HUES48 (cell line): ENCODE measurements around the gene BNIP3.
"Not testable (repeated sequence)": the region's sequence is repeated elsewhere in the genome, so short reads cannot be mapped to it uniquely, and the experiment has no call there.

Experiments used
- H3K27ac ChIP-seq: one replicate; pipeline ENCODE4 v1.7.0; 2013; ENCODE audit warnings: low read depth, low read length, inconsistent platforms
- H3K27me3 ChIP-seq: 2 replicates; pipeline ENCODE4 v1.6.1; 2013; ENCODE audit warnings: mild to moderate bottlenecking, low read length; ENCODE audit not compliant: control insufficient read depth, insufficient read depth
- H3K36me3 ChIP-seq: 2 replicates; pipeline ENCODE4 v1.6.1; 2013; ENCODE audit warnings: low read length; ENCODE audit not compliant: control insufficient read depth, insufficient read depth
- H3K4me1 ChIP-seq: 2 replicates; pipeline ENCODE4 v1.6.1; 2013; ENCODE audit warnings: mild to moderate bottlenecking, low read length; ENCODE audit not compliant: control insufficient read depth, insufficient read depth
- H3K4me3 ChIP-seq: 2 replicates; pipeline ENCODE4 v1.5.1; 2013; ENCODE audit warnings: mild to moderate bottlenecking, low read depth, low read length
- H3K9ac ChIP-seq: 2 replicates; pipeline ENCODE4 v1.6.1; 2013; ENCODE audit warnings: mild to moderate bottlenecking, low read depth, low read length, moderate library complexity
- H3K9me3 ChIP-seq: 2 replicates; pipeline ENCODE4 v1.6.1; 2013; ENCODE audit warnings: low read length; ENCODE audit not compliant: control insufficient read depth, insufficient read depth

The BNIP3 gene

DNA sequence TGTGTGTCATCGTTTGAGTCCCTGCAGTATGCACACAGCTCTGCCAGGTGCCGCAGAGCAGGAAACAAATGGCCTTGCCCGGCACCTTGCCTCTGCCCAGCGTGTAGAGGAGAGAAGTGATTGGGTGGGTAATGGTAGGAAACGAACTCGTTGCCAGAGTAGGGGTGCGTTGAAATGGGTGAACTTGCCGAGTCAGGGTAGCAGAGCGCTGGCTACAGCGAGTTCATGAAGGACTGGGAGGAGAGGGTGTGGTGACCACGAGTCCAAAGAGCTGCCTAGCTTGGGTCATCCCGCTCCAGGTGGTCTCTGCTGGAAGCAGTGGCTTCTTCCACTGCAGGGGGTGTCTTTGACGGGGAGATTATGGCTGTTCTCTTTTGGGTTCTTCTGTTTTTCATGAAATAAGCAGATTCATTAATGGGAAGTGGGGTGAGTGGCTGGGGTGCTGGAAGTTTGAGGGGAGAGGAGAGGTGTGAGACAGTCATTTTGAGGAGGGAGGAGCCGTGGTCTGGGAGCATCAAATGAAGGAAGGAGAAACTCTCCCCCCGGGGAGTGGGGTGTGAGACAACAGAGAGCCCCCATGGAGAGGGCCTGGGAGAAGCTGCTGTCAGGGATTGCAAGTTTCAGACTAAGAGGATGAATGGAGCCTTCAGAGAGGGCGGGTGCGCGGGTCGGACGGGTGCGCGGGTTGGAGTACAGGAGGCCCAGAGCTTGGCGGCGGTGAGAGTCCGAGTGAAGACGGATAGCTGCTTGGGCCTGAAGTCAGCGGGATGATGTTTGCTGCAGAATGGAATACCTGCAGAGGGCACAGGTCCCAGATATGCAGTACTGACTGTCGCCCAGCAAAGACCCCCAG is 54.8 kb downstream of the BNIP3 start:
- no peak overlapping the region for H3K9ac ChIP-seq
- H3K9me3 ChIP-seq: no peaks in the 10 kb centered on the region
- no peaks in the 10 kb centered on the region for H3K27me3 ChIP-seq
- no peaks in the 10 kb centered on the region for H3K36me3 ChIP-seq
- H3K4me3 ChIP-seq: no peak overlapping the region
- H3K27ac ChIP-seq: no peak overlapping the region
- H3K4me1 ChIP-seq: peaks cover 50% of the 10 kb centered on the region

GRCh38 chr10:131926253-131926652 is 55.5 kb downstream of the BNIP3 start:
- Histone ChIP-seq H3K27me3 (no peaks in the 10 kb centered on the region), H3K36me3 (no peaks in the 10 kb centered on the region), H3K27ac (no peak overlapping the region), H3K9ac (no peak overlapping the region), H3K9me3 (no peaks in the 10 kb centered on the region), H3K4me3 (no peak overlapping the region), H3K4me1 (peaks cover 57% of the 10 kb centered on the region)

GRCh38 chr10:131925716-131926115 is 56.0 kb downstream of the BNIP3 start:
- H3K27ac ChIP-seq: no peak overlapping the region
- H3K4me1 ChIP-seq: peaks cover 57% of the 10 kb centered on the region
- no peak overlapping the region for H3K4me3 ChIP-seq
- no peak overlapping the region for H3K9ac ChIP-seq
- no peaks in the 10 kb centered on the region for H3K27me3 ChIP-seq
- no peaks in the 10 kb centered on the region for H3K36me3 ChIP-seq
- no peaks in the 10 kb centered on the region for H3K9me3 ChIP-seq

- Histone ChIP-seq H3K27me3 (no peaks in the 10 kb centered on the region), H3K4me1 (peaks cover 51% of the 10 kb centered on the region)
Measured at GRCh38 chr10:131925011-131925649, 56.6 kb downstream of the BNIP3 start.

GRCh38 chr10:131923038-131923756 is 58.5 kb downstream of the BNIP3 start:
- no peak overlapping the region for H3K4me3 ChIP-seq
- H3K9ac ChIP-seq: no peak overlapping the region
- H3K27me3 ChIP-seq: no peaks in the 10 kb centered on the region
- no peaks in the 10 kb centered on the region for H3K36me3 ChIP-seq
- no peaks in the 10 kb centered on the region for H3K9me3 ChIP-seq
- H3K4me1 ChIP-seq: peaks cover 34% of the 10 kb centered on the region
- H3K27ac ChIP-seq: no peak overlapping the region

More at GRCh38 chr10:131925011-131925649, 56.6 kb downstream of the BNIP3 start:
- H3K4me3 ChIP-seq: no peak overlapping the region
- H3K9me3 ChIP-seq: no peaks in the 10 kb centered on the region
- H3K27ac ChIP-seq: no peak overlapping the region
- H3K36me3 ChIP-seq: no peaks in the 10 kb centered on the region
- no peak overlapping the region for H3K9ac ChIP-seq

DNA sequence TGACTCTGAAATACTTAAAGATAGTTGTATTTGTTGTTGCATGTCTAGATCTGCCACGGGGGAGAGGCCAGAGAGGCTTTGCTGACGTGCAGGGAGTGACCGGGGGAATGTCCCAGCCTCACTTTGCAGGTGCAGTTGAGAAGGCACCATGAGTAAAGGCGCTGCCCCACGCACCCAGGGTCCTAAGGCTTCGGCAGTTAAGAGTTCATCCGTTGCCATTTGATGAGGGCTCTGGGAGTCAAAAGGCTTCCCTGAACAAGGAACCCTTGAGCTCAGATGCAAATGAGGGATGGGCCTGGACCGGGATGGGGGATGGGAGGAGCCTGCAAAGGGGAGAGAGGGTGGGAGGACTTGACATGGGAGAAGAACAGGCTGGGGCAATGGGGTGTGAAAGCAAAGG is 60.5 kb downstream of the BNIP3 start:
- H3K9me3 ChIP-seq: no peaks in the 10 kb centered on the region
- H3K4me3 ChIP-seq: no peak overlapping the region
- H3K9ac ChIP-seq: no peak overlapping the region
- H3K4me1 ChIP-seq: peaks cover 24% of the 10 kb centered on the region
- H3K27ac ChIP-seq: no peak overlapping the region
- no peaks in the 10 kb centered on the region for H3K27me3 ChIP-seq
- no peaks in the 10 kb centered on the region for H3K36me3 ChIP-seq

DNA sequence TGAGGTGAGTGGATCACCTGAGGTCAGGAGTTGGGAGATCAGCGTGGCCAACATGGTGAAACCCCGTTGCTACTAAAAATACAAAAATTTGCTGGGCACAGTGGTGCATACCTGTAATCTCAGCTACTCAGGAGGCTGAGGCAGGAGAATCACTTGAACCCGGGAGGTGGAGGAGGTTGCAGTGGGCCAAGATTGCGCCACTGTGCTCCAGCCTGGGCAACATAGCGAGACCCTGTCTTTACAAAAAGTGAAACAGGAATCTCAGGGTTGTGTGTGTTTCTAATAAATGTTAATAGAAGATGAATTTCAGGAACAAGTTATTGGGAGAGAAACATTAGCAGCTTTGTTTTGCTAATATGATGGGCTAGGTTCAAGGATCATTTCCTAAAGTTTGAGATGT is 61.0 kb downstream of the BNIP3 start:
- Histone ChIP-seq H3K9ac (no peak overlapping the region), H3K4me3 (no peak overlapping the region), H3K36me3 (no peaks in the 10 kb centered on the region), H3K9me3 (no peaks in the 10 kb centered on the region), H3K4me1 (peaks cover 23% of the 10 kb centered on the region), H3K27me3 (no peaks in the 10 kb centered on the region), H3K27ac (no peak overlapping the region)

GRCh38 chr10:131920151-131920550 is 61.6 kb downstream of the BNIP3 start:
- Histone ChIP-seq H3K36me3 (no peaks in the 10 kb centered on the region), H3K9me3 (no peaks in the 10 kb centered on the region), H3K4me3 (no peak overlapping the region), H3K4me1 (peaks cover 18% of the 10 kb centered on the region), H3K27me3 (no peaks in the 10 kb centered on the region), H3K27ac (no peak overlapping the region), H3K9ac (no peak overlapping the region)

DNA sequence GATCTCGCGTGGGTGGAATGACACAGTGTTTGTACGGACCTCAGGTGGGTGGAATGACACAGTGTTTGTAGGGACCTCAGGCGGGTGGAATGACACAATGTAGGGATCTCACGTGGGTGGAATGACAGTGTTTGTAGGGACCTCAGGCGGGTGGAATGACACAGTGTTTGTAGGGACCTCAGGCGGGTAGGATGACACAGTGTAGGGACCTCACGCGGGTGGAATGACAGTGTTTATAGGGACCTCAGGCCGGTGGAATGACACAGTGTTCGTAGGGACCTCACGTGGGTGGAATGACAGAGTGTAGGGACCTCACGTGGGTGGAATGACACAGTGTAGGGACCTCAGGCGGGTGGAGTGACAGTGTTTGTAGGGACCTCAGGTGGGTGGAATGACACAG is 62.3 kb downstream of the BNIP3 start:
- not testable (repeated sequence) for H3K27ac ChIP-seq, H3K9ac ChIP-seq, H3K27me3 ChIP-seq, H3K9me3 ChIP-seq, H3K36me3 ChIP-seq, H3K4me3 ChIP-seq
- peaks cover 18% of the 10 kb centered on the region for H3K4me1 ChIP-seq
